GM18868 (cell line): ENCODE results near the gene TFDP1.

Experiments used
- ATAC-seq: cut with Tn5 transposase; IDR thresholded peaks from one replicate; pipeline ENCODE4 v1.9.1; 2021; ENCODE audit warnings: mild to moderate bottlenecking, moderate library complexity; ENCODE audit not compliant: unreplicated experiment

TFDP1 gene

GRCh38 chr13:113628291-113629270, 44.0 kb downstream of the TFDP1 start:
- ATAC-seq = no peak

- ATAC-seq = no peak
Measured at GRCh38 chr13:113629866-113630265, 45.3 kb downstream of the TFDP1 start.

GRCh38 chr13:113630296-113630695, 45.7 kb downstream of the TFDP1 start:
- no peak for ATAC-seq

- ATAC-seq = no peak
Measured at GRCh38 chr13:113630804-113631203, 46.3 kb downstream of the TFDP1 start.

GRCh38 chr13:113631341-113632095, 47.0 kb downstream of the TFDP1 start:
- no peak for ATAC-seq

- no peak for ATAC-seq
Measured at GRCh38 chr13:113632706-113633484, 48.3 kb downstream of the TFDP1 start.

GRCh38 chr13:113633485-113633873, 48.9 kb downstream of the TFDP1 start:
- ATAC-seq = no peak

- ATAC-seq = no peak
Measured at GRCh38 chr13:113634279-113635047, 49.9 kb downstream of the TFDP1 start.

GRCh38 chr13:113635048-113635420, 50.5 kb downstream of the TFDP1 start:
- no peak for ATAC-seq

GRCh38 chr13:113635709-113636108, 51.2 kb downstream of the TFDP1 start:
- no peak for ATAC-seq

- no peak for ATAC-seq
Measured at GRCh38 chr13:113636266-113636963, 51.9 kb downstream of the TFDP1 start.

- no peak for ATAC-seq
Measured at GRCh38 chr13:113637262-113638160, 53.0 kb downstream of the TFDP1 start.

- no peak for ATAC-seq
Measured at GRCh38 chr13:113638173-113638746, 53.7 kb downstream of the TFDP1 start.

- ATAC-seq = no peak
Measured at GRCh38 chr13:113638806-113639205, 54.3 kb downstream of the TFDP1 start.

- ATAC-seq = no peak
Measured at GRCh38 chr13:113639616-113640262, 55.2 kb downstream of the TFDP1 start.

- no peak for ATAC-seq
Measured at GRCh38 chr13:113641426-113641825, 56.9 kb downstream of the TFDP1 start.

GRCh38 chr13:113642563-113642962, 58.0 kb downstream of the TFDP1 start:
- ATAC-seq = no peak

GRCh38 chr13:113643593-113643992, 59.0 kb downstream of the TFDP1 start:
- no peak for ATAC-seq
